Measurements from ENCODE around the gene CLDND2.

Gene CLDND2

GRCh38 chr19:51341066-51341465 lies 27.7 kb downstream of the CLDND2 start:
- no peak for DNase-seq (ENCODE audit: low read depth in 1 of 2, low spot score in 1 of 2)
- in situ Hi-C loops (cut with HindIII; ENCODE audit: low pct_unique_long_range_greater_than_20kb, low sequenced_read_pairs): no loop called here
- TF ChIP-seq JUND (IDR thresholded peaks at IDR 0.05; ENCODE audit: low read depth): no peak

- in situ Hi-C loops (cut with HindIII; ENCODE audit: low pct_unique_long_range_greater_than_20kb, low sequenced_read_pairs): no loop called here
- peak; percentile 92 to 97 for DNase-seq (ENCODE audit: low read depth in 1 of 2, low spot score in 1 of 2)
Measured at GRCh38 chr19:51339687-51340656, 28.8 kb downstream of the CLDND2 start.

GRCh38 chr19:51339313-51339686 lies 29.5 kb downstream of the CLDND2 start:
- in situ Hi-C loops (cut with HindIII; ENCODE audit: low pct_unique_long_range_greater_than_20kb, low sequenced_read_pairs): no loop called here
- TF ChIP-seq JUND (IDR thresholded peaks at IDR 0.05; ENCODE audit: low read depth): no peak
- DNase-seq (ENCODE audit: low read depth in 1 of 2, low spot score in 1 of 2): no peak

More at GRCh38 chr19:51339687-51340656, 28.8 kb downstream of the CLDND2 start:
- no peak for TF ChIP-seq JUND (IDR thresholded peaks at IDR 0.05; ENCODE audit: low read depth)

GRCh38 chr19:51338563-51339312 lies 30.1 kb downstream of the CLDND2 start:
- TF ChIP-seq JUND (IDR thresholded peaks at IDR 0.05; ENCODE audit: low read depth): no peak
- DNase-seq (ENCODE audit: low read depth in 1 of 2, low spot score in 1 of 2): peak; percentile 76 to 83
- in situ Hi-C loops (cut with HindIII; ENCODE audit: low pct_unique_long_range_greater_than_20kb, low sequenced_read_pairs): no loop called here

GRCh38 chr19:51337861-51338562 lies 30.8 kb downstream of the CLDND2 start:
- TF ChIP-seq JUND (IDR thresholded peaks at IDR 0.05; ENCODE audit: low read depth): no peak
- in situ Hi-C loops (cut with HindIII; ENCODE audit: low pct_unique_long_range_greater_than_20kb, low sequenced_read_pairs): no loop called here

GRCh38 chr19:51337141-51337860 lies 31.5 kb downstream of the CLDND2 start:
- no peak for TF ChIP-seq JUND (IDR thresholded peaks at IDR 0.05; ENCODE audit: low read depth)
- no peak for DNase-seq (ENCODE audit: low read depth in 1 of 2, low spot score in 1 of 2)
- in situ Hi-C loops (cut with HindIII; ENCODE audit: low pct_unique_long_range_greater_than_20kb, low sequenced_read_pairs): no loop called here

More at GRCh38 chr19:51337861-51338562, 30.8 kb downstream of the CLDND2 start:
- DNase-seq (ENCODE audit: low read depth in 1 of 2, low spot score in 1 of 2): no peak

GRCh38 chr19:51333836-51334460 lies 34.9 kb downstream of the CLDND2 start:
- DNase-seq (ENCODE audit: low read depth in 1 of 2, low spot score in 1 of 2): peak in 1 of 2 experiments; percentile 46
- in situ Hi-C loops (cut with HindIII; ENCODE audit: low pct_unique_long_range_greater_than_20kb, low sequenced_read_pairs): no loop called here
- no peak for TF ChIP-seq JUND (IDR thresholded peaks at IDR 0.05; ENCODE audit: low read depth)

- in situ Hi-C loops (cut with HindIII; ENCODE audit: low pct_unique_long_range_greater_than_20kb, low sequenced_read_pairs): no loop called here
- no peak for TF ChIP-seq JUND (IDR thresholded peaks at IDR 0.05; ENCODE audit: low read depth)
- DNase-seq (ENCODE audit: low read depth in 1 of 2, low spot score in 1 of 2): no peak
Measured at GRCh38 chr19:51331716-51332115, 37.1 kb downstream of the CLDND2 start.

- DNase-seq (ENCODE audit: low read depth in 1 of 2, low spot score in 1 of 2): no peak
- TF ChIP-seq JUND (IDR thresholded peaks at IDR 0.05; ENCODE audit: low read depth): no peak
- in situ Hi-C loops (cut with HindIII; ENCODE audit: low pct_unique_long_range_greater_than_20kb, low sequenced_read_pairs): no loop called here
Measured at GRCh38 chr19:51331193-51331592, 37.6 kb downstream of the CLDND2 start.

- no peak for TF ChIP-seq JUND (IDR thresholded peaks at IDR 0.05; ENCODE audit: low read depth)
- no peak for DNase-seq (ENCODE audit: low read depth in 1 of 2, low spot score in 1 of 2)
- in situ Hi-C loops (cut with HindIII; ENCODE audit: low pct_unique_long_range_greater_than_20kb, low sequenced_read_pairs): no loop called here
Measured at GRCh38 chr19:51330366-51330765, 38.4 kb downstream of the CLDND2 start.

- no peak for DNase-seq (ENCODE audit: low read depth in 1 of 2, low spot score in 1 of 2)
- no peak for TF ChIP-seq JUND (IDR thresholded peaks at IDR 0.05; ENCODE audit: low read depth)
- in situ Hi-C loops (cut with HindIII; ENCODE audit: low pct_unique_long_range_greater_than_20kb, low sequenced_read_pairs): no loop called here
Measured at GRCh38 chr19:51329411-51329810, 39.4 kb downstream of the CLDND2 start.
